A673 (cell line): ENCODE measurements around the gene LCE1B. TPM values are rescaled to one million over a fixed set of nuclear protein-coding genes. Genes with fewer than 3 reads are reported as not detected.

Experiments
- BruUV-seq: library from RNA; stranded (reverse); fragments of 400-500 nt; replicated peaks from 2 replicates; lab custom pipeline; 2021; lab: Mats Ljungman, UMichigan
- CTCF ChIA-PET: fragments of 300-600 bp; sonication (Branson Sonifier 250); formaldehyde crosslinking; loops from one replicate; lab custom pipeline; 2022; ENCODE audit warnings: antibody characterized with exemption; lab: Charles Lee
- POLR2A ChIA-PET: fragments of 300-600 bp; sonication (Branson Sonifier 250); formaldehyde crosslinking; loops from one replicate; lab custom pipeline; 2022; ENCODE audit warnings: antibody characterized with exemption; ENCODE audit not compliant: low non-redundant PET; lab: Charles Lee
- DNase-seq: peaks from one replicate; pipeline ENCODE4 v3.0.0-alpha.2; 2015; ENCODE audit warnings: low spot score
- H3K27ac ChIP-seq: fragments of 200-600 bp; sonication (generic); 2 replicates; pipeline ENCODE4 v1.5.1; 2016; ENCODE audit warnings: mixed run types, low read depth, mild to moderate bottlenecking, mixed read lengths, antibody characterized with exemption, low read length; ENCODE audit not compliant: poor library complexity, severe bottlenecking
- H3K27me3 ChIP-seq: fragments of 200-600 bp; sonication (generic); replicated peaks from 2 replicates; pipeline ENCODE4 v1.6.1; 2017; ENCODE audit warnings: mixed run types, low read depth, mild to moderate bottlenecking, mixed read lengths, antibody characterized with exemption, low read length; ENCODE audit not compliant: insufficient read depth, poor library complexity
- H3K36me3 ChIP-seq: fragments of 200-600 bp; sonication (generic); 2 replicates; pipeline ENCODE4 v1.6.1; 2016; ENCODE audit warnings: mixed run types, mild to moderate bottlenecking, mixed read lengths, antibody characterized with exemption, low read length; ENCODE audit not compliant: insufficient read depth, poor library complexity, severe bottlenecking
- H3K4me1 ChIP-seq: fragments of 200-600 bp; sonication (generic); 2 replicates; pipeline ENCODE4 v1.6.1; 2017; ENCODE audit warnings: mixed run types, mild to moderate bottlenecking, mixed read lengths, antibody characterized with exemption, low read length; ENCODE audit not compliant: insufficient read depth, poor library complexity, severe bottlenecking
- H3K4me3 ChIP-seq: fragments of 200-600 bp; sonication (generic); 2 replicates; pipeline ENCODE4 v1.5.1; 2016; ENCODE audit warnings: low read depth, mixed run types, mild to moderate bottlenecking, mixed read lengths, low read length; ENCODE audit not compliant: poor library complexity, severe bottlenecking
- H3K9me3 ChIP-seq: fragments of 200-600 bp; sonication (generic); 2 replicates; pipeline ENCODE4 v1.6.1; 2016; ENCODE audit warnings: mixed run types, low read depth, mild to moderate bottlenecking, mixed read lengths, antibody characterized with exemption, low read length; ENCODE audit not compliant: poor library complexity, severe bottlenecking
- CTCF ChIP-seq: fragments of 300-800, 200-600 bp; sonication (generic); conservative IDR thresholded peaks from 2 replicates; pipeline ENCODE4 v1.5.1; 2017; ENCODE audit warnings: low read depth, mild to moderate bottlenecking, antibody characterized with exemption, low read length, moderate library complexity, mixed read lengths
- EZH2 ChIP-seq: fragments of 200-600 bp; sonication (generic); IDR thresholded peaks from 2 replicates; pipeline ENCODE4 v1.6.1; 2017; ENCODE audit warnings: borderline replicate concordance, low read depth, mild to moderate bottlenecking, mixed read lengths, antibody characterized with exemption, low read length; ENCODE audit not compliant: poor library complexity, severe bottlenecking
- intact Hi-C: fragments of 100-400 bp; cut with micrococcal nuclease; formaldehyde crosslinking; loops from one replicate; pipeline ENCODE4 v1.10.0; 2022; ENCODE audit not compliant: unreplicated experiment
- total RNA-seq: library from RNA; stranded (reverse); gene quantifications from 2 replicates; pipeline ENCODE4 v1.2.3, GENCODE V29; 2021

The LCE1B gene
- total RNA-seq, 1 experiment from 2014 or later: not detected

GRCh38 chr1:152860129-152860528 is 48.4 kb downstream of the LCE1B start:
- no peak for DNase-seq
- H3K27ac ChIP-seq: no peak overlapping the region
- intact Hi-C loops: no loop called here
- no peaks in the 10 kb centered on the region for H3K27me3 ChIP-seq
- no peaks in the 10 kb centered on the region for H3K36me3 ChIP-seq
- CTCF ChIA-PET: no interaction called here
- no peaks in the 10 kb centered on the region for H3K9me3 ChIP-seq
- H3K4me1 ChIP-seq: no peaks in the 10 kb centered on the region
- TF ChIP-seq EZH2 (no peak), CTCF (no peak)
- POLR2A ChIA-PET: no interaction called here
- BruUV-seq: no TSS peak
- no peak overlapping the region for H3K4me3 ChIP-seq

GRCh38 chr1:152861374-152861773 is 49.6 kb downstream of the LCE1B start:
- H3K4me1 ChIP-seq: no peaks in the 10 kb centered on the region
- intact Hi-C loops: no loop called here
- ChIA-PET POLR2A (no interaction called here), CTCF (interaction anchor here (0.6 kb wide), 1 partner anchor 366 kb away, joined by 3 read pairs; no protein-coding TSS in a partner anchor)
- no peak overlapping the region for H3K4me3 ChIP-seq
- BruUV-seq: no TSS peak
- TF ChIP-seq EZH2: no peak
- no peak for TF ChIP-seq CTCF
- no peaks in the 10 kb centered on the region for H3K36me3 ChIP-seq
- no peaks in the 10 kb centered on the region for H3K27me3 ChIP-seq
- no peak overlapping the region for H3K27ac ChIP-seq
- no peaks in the 10 kb centered on the region for H3K9me3 ChIP-seq
- no peak for DNase-seq

Other genes starting within 250 kb of the LCE1B start
- gene LCE3E, start 245.2 kb upstream of the LCE1B start, total RNA-seq: not detected in 2 replicates
- gene LCE3D, start 231.5 kb upstream of the LCE1B start, total RNA-seq: not detected in 2 replicates
- gene LCE3C, start 211.7 kb upstream of the LCE1B start, total RNA-seq: not detected in 2 replicates
- gene LCE3B, start 198.2 kb upstream of the LCE1B start, total RNA-seq: not detected in 2 replicates
- not detected in 2 replicates for gene LCE3A, start 188.9 kb upstream of the LCE1B start, total RNA-seq
- gene LCE2D, start 148.6 kb upstream of the LCE1B start, total RNA-seq: not detected in 2 replicates
- not detected in 2 replicates for gene LCE2C, start 136.7 kb upstream of the LCE1B start, total RNA-seq
- not detected in 2 replicates for gene LCE2B, start 125.8 kb upstream of the LCE1B start, total RNA-seq
- gene LCE2A, start 113.6 kb upstream of the LCE1B start, total RNA-seq: not detected in 2 replicates
- gene LCE4A, start 103.8 kb upstream of the LCE1B start, total RNA-seq: not detected in 2 replicates
- not detected in 2 replicates for gene KPRP, start 53.9 kb upstream of the LCE1B start, total RNA-seq
- not detected in 2 replicates for gene LCE1F, start 36.8 kb upstream of the LCE1B start, total RNA-seq
- gene LCE1E, start 25.7 kb upstream of the LCE1B start, total RNA-seq: not detected in 2 replicates
- not detected in 2 replicates for gene LCE1D, start 15.2 kb upstream of the LCE1B start, total RNA-seq
- gene LCE1C, start 5.3 kb upstream of the LCE1B start, total RNA-seq: not detected in 2 replicates
- gene LCE1A, start 15.5 kb downstream of the LCE1B start, total RNA-seq: not detected in 2 replicates
- not detected in 2 replicates for gene LCE6A, start 30.9 kb downstream of the LCE1B start, total RNA-seq
- not detected in 2 replicates for gene LCE7A, start 48.0 kb downstream of the LCE1B start, total RNA-seq
- gene SMCP, start 66.4 kb downstream of the LCE1B start, total RNA-seq: not detected in 2 replicates
- gene IVL, start 96.6 kb downstream of the LCE1B start, total RNA-seq: not detected in 2 replicates
- gene SPRR5, start 135.2 kb downstream of the LCE1B start, total RNA-seq: not detected in 2 replicates
- not detected in 2 replicates for gene SPRR4, start 158.7 kb downstream of the LCE1B start, total RNA-seq
- not detected in 2 replicates for gene SPRR1A, start 172.1 kb downstream of the LCE1B start, total RNA-seq
- not detected in 2 replicates for gene SPRR3, start 189.8 kb downstream of the LCE1B start, total RNA-seq
- not detected in 2 replicates for gene SPRR1B, start 219.2 kb downstream of the LCE1B start, total RNA-seq
- gene SPRR2D, start 229.1 kb downstream of the LCE1B start, total RNA-seq: 0.62 TPM in 1 of 2 replicates, not detected in the other
- gene SPRR2A, start 245.5 kb downstream of the LCE1B start, total RNA-seq: not detected in 2 replicates